K562 (cell line): ENCODE results near the gene TRAIP. TPM values are rescaled to one million over a fixed set of nuclear protein-coding genes. Genes with fewer than 3 reads are reported as not detected.

Experiments used
- MYC ChIP-seq, 2 experiments: fragments of 250-450 bp in 1 of 2; sonication (Bioruptor Pico) in 1 of 2; IDR thresholded peaks; 2 replicates each; pipeline versions ENCODE4 v1.5.1 to v1.6.1; 2012 to 2021; ENCODE audit warnings: low read depth in 2 of 2, borderline replicate concordance in 1 of 2, improper control_type of control experiment in 1 of 2, low read length in 1 of 2, mild to moderate bottlenecking in 1 of 2, moderate library complexity in 1 of 2
- ZC3H4 ChIP-seq: sonication (generic); formaldehyde crosslinking; IDR thresholded peaks from 2 replicates; pipeline ENCODE4 v1.9.0; 2021; ENCODE audit warnings: missing genetic modification reagents, borderline replicate concordance
- polyA plus RNA-seq, 8 experiments: library from polyadenylated mRNA; depleted of rRNA in 4 of 8; stranded (reverse) in 5 of 8; unstranded in 3 of 8; fragments of >200 nt; fragmentation: Nextera tagmentation in 2 of 8; fragmentation: Illumina TruSeq in 1 of 8; extraction: Ambion mirVana in 2 of 8; extraction: Trizol in 1 of 8; gene quantifications; 2 replicates each; pipeline versions ENCODE4 v1.2.1 to v1.2.3, GENCODE V29; 2011 to 2014; ENCODE audit warnings: inconsistent platforms in 1 of 8, missing spikeins in 1 of 8
- total RNA-seq, 7 experiments: library from RNA; depleted of rRNA in 6 of 7; stranded (reverse); fragments of >200 nt in 6 of 7; fragmentation: Illumina TruSeq in 2 of 7; extraction: Trizol in 2 of 7; gene quantifications; 2 replicates each; pipeline versions ENCODE4 v1.2.1 to v1.2.3, GENCODE V29; 2011 to 2021; ENCODE audit warnings: low replicate concordance in 1 of 7
- TF ChIP-seq, protein P1 (sequence below), 2 experiments: fragments of 450-650 bp in 1 of 2; sonication (generic) in 1 of 2; formaldehyde crosslinking in 1 of 2; IDR thresholded peaks; 2 replicates each; pipeline versions ENCODE4 v1.7.1 to v1.9.0; 2016 to 2022; ENCODE audit warnings: inconsistent platforms in 1 of 2, mild to moderate bottlenecking in 1 of 2, missing genetic modification reagents in 1 of 2
- TF ChIP-seq, protein P2 (sequence below): fragments of 450-650 bp; conservative IDR thresholded peaks from 2 replicates; pipeline ENCODE4 v1.6.1; 2016; ENCODE audit warnings: missing genetic modification characterization, low read depth, mild to moderate bottlenecking, control low read depth, missing compliant biosample characterization

TRAIP gene
- total and polyA plus RNA-seq, 9 of the 15 experiments (the other 6 are each of a cell fraction or from before 2014, with no cell fraction given) = 14.3 to 38.6 (median 21.2) TPM

DNA sequence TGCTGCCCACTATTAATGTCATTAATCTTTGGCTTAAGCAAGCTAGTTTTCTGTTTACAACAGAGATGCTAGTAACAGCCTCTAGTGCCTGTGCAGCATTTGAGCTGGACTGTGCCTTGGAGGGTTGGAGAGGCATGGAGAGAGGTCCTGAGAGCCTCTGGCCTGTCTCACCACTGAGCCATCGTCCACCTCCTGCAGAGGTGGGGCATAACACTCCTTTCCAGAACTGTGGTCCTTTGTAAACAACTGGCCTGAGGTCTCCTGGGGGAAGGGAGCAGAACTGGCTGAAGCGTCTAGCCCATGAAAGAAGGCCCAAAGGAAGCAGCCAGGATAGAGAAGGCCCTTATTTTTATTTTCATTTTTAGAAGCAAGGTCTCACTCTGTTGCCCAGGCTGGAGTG is 23.4 kb upstream of the TRAIP start (continued):
- TF ChIP-seq, protein P1, sequence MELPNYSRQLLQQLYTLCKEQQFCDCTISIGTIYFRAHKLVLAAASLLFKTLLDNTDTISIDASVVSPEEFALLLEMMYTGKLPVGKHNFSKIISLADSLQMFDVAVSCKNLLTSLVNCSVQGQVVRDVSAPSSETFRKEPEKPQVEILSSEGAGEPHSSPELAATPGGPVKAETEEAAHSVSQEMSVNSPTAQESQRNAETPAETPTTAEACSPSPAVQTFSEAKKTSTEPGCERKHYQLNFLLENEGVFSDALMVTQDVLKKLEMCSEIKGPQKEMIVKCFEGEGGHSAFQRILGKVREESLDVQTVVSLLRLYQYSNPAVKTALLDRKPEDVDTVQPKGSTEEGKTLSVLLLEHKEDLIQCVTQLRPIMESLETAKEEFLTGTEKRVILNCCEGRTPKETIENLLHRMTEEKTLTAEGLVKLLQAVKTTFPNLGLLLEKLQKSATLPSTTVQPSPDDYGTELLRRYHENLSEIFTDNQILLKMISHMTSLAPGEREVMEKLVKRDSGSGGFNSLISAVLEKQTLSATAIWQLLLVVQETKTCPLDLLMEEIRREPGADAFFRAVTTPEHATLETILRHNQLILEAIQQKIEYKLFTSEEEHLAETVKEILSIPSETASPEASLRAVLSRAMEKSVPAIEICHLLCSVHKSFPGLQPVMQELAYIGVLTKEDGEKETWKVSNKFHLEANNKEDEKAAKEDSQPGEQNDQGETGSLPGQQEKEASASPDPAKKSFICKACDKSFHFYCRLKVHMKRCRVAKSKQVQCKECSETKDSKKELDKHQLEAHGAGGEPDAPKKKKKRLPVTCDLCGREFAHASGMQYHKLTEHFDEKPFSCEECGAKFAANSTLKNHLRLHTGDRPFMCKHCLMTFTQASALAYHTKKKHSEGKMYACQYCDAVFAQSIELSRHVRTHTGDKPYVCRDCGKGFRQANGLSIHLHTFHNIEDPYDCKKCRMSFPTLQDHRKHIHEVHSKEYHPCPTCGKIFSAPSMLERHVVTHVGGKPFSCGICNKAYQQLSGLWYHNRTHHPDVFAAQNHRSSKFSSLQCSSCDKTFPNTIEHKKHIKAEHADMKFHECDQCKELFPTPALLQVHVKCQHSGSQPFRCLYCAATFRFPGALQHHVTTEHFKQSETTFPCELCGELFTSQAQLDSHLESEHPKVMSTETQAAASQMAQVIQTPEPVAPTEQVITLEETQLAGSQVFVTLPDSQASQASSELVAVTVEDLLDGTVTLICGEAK (IDR thresholded peaks at IDR 0.05) = no peak
- TF ChIP-seq, protein P1 (CRISPR knock-in tag; IDR thresholded peaks at IDR 0.05) = no peak
- TF ChIP-seq, protein P2, sequence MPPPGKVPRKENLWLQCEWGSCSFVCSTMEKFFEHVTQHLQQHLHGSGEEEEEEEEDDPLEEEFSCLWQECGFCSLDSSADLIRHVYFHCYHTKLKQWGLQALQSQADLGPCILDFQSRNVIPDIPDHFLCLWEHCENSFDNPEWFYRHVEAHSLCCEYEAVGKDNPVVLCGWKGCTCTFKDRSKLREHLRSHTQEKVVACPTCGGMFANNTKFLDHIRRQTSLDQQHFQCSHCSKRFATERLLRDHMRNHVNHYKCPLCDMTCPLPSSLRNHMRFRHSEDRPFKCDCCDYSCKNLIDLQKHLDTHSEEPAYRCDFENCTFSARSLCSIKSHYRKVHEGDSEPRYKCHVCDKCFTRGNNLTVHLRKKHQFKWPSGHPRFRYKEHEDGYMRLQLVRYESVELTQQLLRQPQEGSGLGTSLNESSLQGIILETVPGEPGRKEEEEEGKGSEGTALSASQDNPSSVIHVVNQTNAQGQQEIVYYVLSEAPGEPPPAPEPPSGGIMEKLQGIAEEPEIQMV (tag) = no peak
- TF ChIP-seq MYC (IDR thresholded peaks at IDR 0.05; ENCODE audit: low read depth, low read length) (no peak), MYC (CRISPR knock-in tag; IDR thresholded peaks at IDR 0.05; ENCODE audit: borderline replicate concordance, low read depth) (no peak), ZC3H4 (CRISPR knock-in tag) (no peak)
